Liver (tissue), 9 donors: ENCODE measurements around the gene TMEM259. TPM values are rescaled to one million over a fixed set of nuclear protein-coding genes. Genes with fewer than 3 reads are reported as not detected.

Experiments
- DNase-seq: peaks from one replicate; pipeline ENCODE4 v3.0.0-alpha.2; 2017; ENCODE audit warnings: low spot score
- H3K27ac ChIP-seq, 2 donors: one replicate each; pipeline ENCODE4 v1.7.0; 2013; ENCODE audit warnings: inconsistent platforms in 2 of 2, low read length in 2 of 2, control low read depth in 1 of 2, low read depth in 1 of 2, mild to moderate bottlenecking in 1 of 2
- H3K27me3 ChIP-seq, 4 donors: one replicate each; pipeline versions ENCODE4 v1.6.1 to v1.7.0; 2013; ENCODE audit warnings: low read length in 3 of 4, inconsistent platforms in 1 of 4, mild to moderate bottlenecking in 1 of 4, moderate library complexity in 1 of 4; ENCODE audit not compliant: control insufficient read depth in 4 of 4, insufficient read depth in 4 of 4
- H3K36me3 ChIP-seq, 4 donors: one replicate each; pipeline versions ENCODE4 v1.6.1 to v1.7.0; 2013; ENCODE audit warnings: low read length in 3 of 4, mild to moderate bottlenecking in 3 of 4, low read depth in 1 of 4, moderate library complexity in 1 of 4; ENCODE audit not compliant: control insufficient read depth in 4 of 4, insufficient read depth in 3 of 4
- H3K4me1 ChIP-seq, 4 donors: one replicate each; pipeline versions ENCODE4 v1.6.1 to v1.7.0; 2013; ENCODE audit warnings: low read length in 3 of 4, mild to moderate bottlenecking in 3 of 4, moderate library complexity in 1 of 4; ENCODE audit not compliant: control insufficient read depth in 4 of 4, insufficient read depth in 4 of 4
- H3K4me3 ChIP-seq, 3 donors: one replicate each; pipeline versions ENCODE4 v1.6.1 to v1.7.0; 2013; ENCODE audit warnings: low read length in 3 of 3, control low read depth in 1 of 3, low read depth in 1 of 3, mild to moderate bottlenecking in 1 of 3
- H3K9ac ChIP-seq, 2 donors: one replicate each; pipeline ENCODE4 v1.7.0; 2013; ENCODE audit warnings: low read length in 2 of 2, mild to moderate bottlenecking in 2 of 2, moderate library complexity in 2 of 2, control low read depth in 1 of 2, low read depth in 1 of 2
- H3K9me3 ChIP-seq, 4 donors: one replicate each; pipeline versions ENCODE4 v1.6.1 to v1.7.0; 2013; ENCODE audit warnings: low read length in 3 of 4; ENCODE audit not compliant: control insufficient read depth in 4 of 4
- ATF3 ChIP-seq: IDR thresholded peaks from 2 replicates; pipeline ENCODE4 v1.6.1; 2016; ENCODE audit warnings: antibody characterized with exemption
- CTCF ChIP-seq: fragments of 150-350 bp; IDR thresholded peaks from 2 replicates; pipeline ENCODE4 v1.5.1; 2017; ENCODE audit warnings: improper control_type of control experiment, low read depth, low read length; ENCODE audit not compliant: missing input control
- EGR1 ChIP-seq, 2 donors: IDR thresholded peaks; 2 replicates each; pipeline ENCODE4 v1.6.1; 2016 to 2018; ENCODE audit warnings: antibody characterized with exemption in 2 of 2, low read depth in 2 of 2
- FOXA1 ChIP-seq: IDR thresholded peaks from 2 replicates; pipeline ENCODE4 v1.6.1; 2016; ENCODE audit warnings: antibody characterized with exemption
- FOXA2 ChIP-seq: IDR thresholded peaks from 2 replicates; pipeline ENCODE4 v1.6.1; 2016; ENCODE audit warnings: antibody characterized with exemption
- GABPA ChIP-seq, 2 donors: IDR thresholded peaks in 1 of 2; conservative IDR thresholded peaks in 1 of 2; 2 replicates each; pipeline ENCODE4 v1.6.1; 2016; ENCODE audit warnings: antibody characterized with exemption in 2 of 2, mild to moderate bottlenecking in 1 of 2, moderate library complexity in 1 of 2
- HNF4A ChIP-seq, 2 donors: conservative IDR thresholded peaks; 2 replicates each; pipeline ENCODE4 v1.6.1; 2016; ENCODE audit warnings: antibody characterized with exemption in 2 of 2, mild to moderate bottlenecking in 2 of 2
- HNF4G ChIP-seq: IDR thresholded peaks from 2 replicates; pipeline ENCODE4 v1.6.1; 2016; ENCODE audit warnings: antibody characterized with exemption
- JUND ChIP-seq, 2 donors: IDR thresholded peaks; 2 replicates each; pipeline ENCODE4 v1.6.1; 2016; ENCODE audit warnings: antibody characterized with exemption in 2 of 2
- MAX ChIP-seq: IDR thresholded peaks from 2 replicates; pipeline ENCODE4 v1.6.1; 2016; ENCODE audit warnings: antibody characterized with exemption
- NR2F2 ChIP-seq: IDR thresholded peaks from 2 replicates; pipeline ENCODE4 v1.6.1; 2016; ENCODE audit warnings: antibody characterized with exemption
- RAD21 ChIP-seq, 2 donors: IDR thresholded peaks; 2 replicates each; pipeline ENCODE4 v1.6.1; 2016; ENCODE audit warnings: antibody characterized with exemption in 2 of 2, mild to moderate bottlenecking in 2 of 2
- REST ChIP-seq: IDR thresholded peaks from 2 replicates; pipeline ENCODE4 v1.6.1; 2016; ENCODE audit warnings: antibody characterized with exemption, mild to moderate bottlenecking
- RXRA ChIP-seq, 2 donors: IDR thresholded peaks; 2 replicates each; pipeline ENCODE4 v1.6.1; 2017 to 2018; ENCODE audit warnings: antibody characterized with exemption in 2 of 2, mild to moderate bottlenecking in 1 of 2
- SP1 ChIP-seq: IDR thresholded peaks from 2 replicates; pipeline ENCODE4 v1.6.1; 2018; ENCODE audit warnings: antibody characterized with exemption, mild to moderate bottlenecking
- TAF1 ChIP-seq: conservative IDR thresholded peaks from 2 replicates; pipeline ENCODE4 v1.6.1; 2016; ENCODE audit warnings: antibody characterized with exemption, mild to moderate bottlenecking
- YY1 ChIP-seq: IDR thresholded peaks from 2 replicates; pipeline ENCODE4 v1.6.1; 2016; ENCODE audit warnings: antibody characterized with exemption, mild to moderate bottlenecking
- ZBTB33 ChIP-seq: IDR thresholded peaks from 2 replicates; pipeline ENCODE4 v1.6.1; 2016; ENCODE audit warnings: antibody characterized with exemption
- WGBS: extraction: QIAGEN DNeasy Blood & Tissue Kit; methylation state at CpG from one replicate; pipeline ENCODE4 v1.1.7; 2013; 5-methylcytosine and 5-hydroxymethylcytosine counted together
- polyA plus RNA-seq, 2 donors: library from polyadenylated mRNA; stranded (reverse) in 1 of 2; unstranded in 1 of 2; fragments of 200-250 nt in 1 of 2; fragments of >200 nt in 1 of 2; fragmentation: Nextera tagmentation in 1 of 2; extraction: Ambion mirVana in 1 of 2; gene quantifications; one replicate each; pipeline versions ENCODE4 v1.2.1 to v1.2.3, GENCODE V29; 2013 to 2015
- total RNA-seq, 2 donors: library from RNA; depleted of rRNA; stranded (reverse); fragments of >200 nt; gene quantifications; one replicate each; pipeline ENCODE4 v1.2.3, GENCODE V29; 2014
- donor health status: healthy.
- donor health status: healthy.
- donor health status: healthy.
- donor health status: healthy.
- donor health status: healthy.

The TMEM259 gene
- total and polyA plus RNA-seq, 4 donors, result 29.7 to 99.3 (median 57.3) TPM

GRCh38 chr19:1018932-1019615 is 1.8 kb downstream of the TMEM259 start:
- Histone ChIP-seq H3K36me3 (peaks cover 0 to under 1% (median under 1%) of the 10 kb centered on the region in 4 donors), H3K4me3 (peak overlapping the region in 2 of 3 donors; percentile 78 to 89), H3K4me1 (peaks cover 30 to 49% (median 39%) of the 10 kb centered on the region in 4 donors), H3K27ac (no peak overlapping the region), H3K9me3 (no peaks in the 10 kb centered on the region), H3K27me3 (no peaks in the 10 kb centered on the region), H3K9ac (peak overlapping the region in 1 of 2 donors; percentile 90)
- DNase-seq, result no peak
- 52% methylated on average over 17 of the region's 17 CpGs for WGBS
- TF ChIP-seq NR2F2 (no peak), REST (no peak), FOXA2 (no peak), YY1 (no peak), RXRA (IDR thresholded peaks at IDR 0.05) (no peak), EGR1 (IDR thresholded peaks at IDR 0.05; ENCODE audit: low read depth in 2 of 2) (no peak), TAF1 (no peak), GABPA (IDR thresholded peaks at IDR 0.05 in 1 of 2, conservative IDR thresholded peaks at IDR 0.05 in 1 of 2) (no peak), FOXA1 (no peak), JUND (IDR thresholded peaks at IDR 0.05) (no peak), MAX (no peak), HNF4A (conservative IDR thresholded peaks at IDR 0.05) (no peak), HNF4G (no peak), CTCF (no peak), ATF3 (no peak), ZBTB33 (no peak), RAD21 (IDR thresholded peaks at IDR 0.05) (no peak), SP1 (no peak)
